A172 (cell line): ENCODE data around the gene MTTP. TPM values are rescaled to one million over a fixed set of nuclear protein-coding genes. Genes with fewer than 3 reads are reported as not detected.

Experiments used
- DNase-seq: peaks from one replicate; pipeline ENCODE4 v3.0.0-alpha.2; 2015; ENCODE audit warnings: low spot score
- total RNA-seq: library from RNA; depleted of rRNA; stranded (reverse); fragments of >200 nt; shearing (Covaris generic); gene quantifications from 2 replicates; pipeline ENCODE4 v1.2.3, GENCODE V29; 2014

Gene MTTP
- total RNA-seq, 1 experiment from 2014 or later, result not detected

DNA sequence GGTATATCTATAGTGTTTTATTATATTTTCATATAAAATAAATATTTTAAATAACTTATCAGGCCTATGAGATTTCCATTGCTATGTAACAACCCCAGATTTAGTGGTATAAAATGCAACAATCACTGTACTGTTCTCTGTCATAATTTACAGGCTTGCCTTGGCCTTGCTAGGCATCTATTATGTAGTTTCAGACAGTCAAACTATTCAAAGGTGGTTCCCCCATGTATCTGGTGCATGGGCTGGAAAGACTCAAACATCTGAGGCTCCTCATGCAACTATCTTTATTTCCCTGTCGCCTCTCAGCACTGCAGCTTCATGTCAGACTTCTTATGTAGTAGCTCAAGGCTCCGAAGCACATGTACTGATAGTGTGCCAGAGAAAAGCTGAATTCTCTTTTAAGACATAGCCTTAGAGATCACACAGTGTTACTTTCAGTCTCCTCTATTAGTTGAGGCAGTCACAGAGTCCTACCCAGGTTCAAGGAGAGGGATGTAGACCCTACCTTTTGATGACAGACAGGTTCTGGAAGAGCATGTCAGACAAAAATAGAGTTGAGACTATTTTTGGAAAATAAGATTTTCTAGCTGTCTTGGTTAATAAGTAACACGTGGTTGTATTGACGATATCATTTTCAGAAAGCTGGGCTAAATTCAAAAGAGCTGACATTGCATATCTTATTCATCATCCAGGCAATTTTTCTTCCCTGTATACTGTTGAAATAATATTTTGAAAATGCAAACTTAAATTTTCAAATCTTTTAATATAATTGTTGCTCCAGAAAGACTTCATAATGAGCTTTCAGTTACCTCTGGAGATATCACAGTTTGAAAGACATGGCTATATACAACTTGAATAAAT, 19.4 kb downstream of the MTTP start:
- no peak for DNase-seq

DNA sequence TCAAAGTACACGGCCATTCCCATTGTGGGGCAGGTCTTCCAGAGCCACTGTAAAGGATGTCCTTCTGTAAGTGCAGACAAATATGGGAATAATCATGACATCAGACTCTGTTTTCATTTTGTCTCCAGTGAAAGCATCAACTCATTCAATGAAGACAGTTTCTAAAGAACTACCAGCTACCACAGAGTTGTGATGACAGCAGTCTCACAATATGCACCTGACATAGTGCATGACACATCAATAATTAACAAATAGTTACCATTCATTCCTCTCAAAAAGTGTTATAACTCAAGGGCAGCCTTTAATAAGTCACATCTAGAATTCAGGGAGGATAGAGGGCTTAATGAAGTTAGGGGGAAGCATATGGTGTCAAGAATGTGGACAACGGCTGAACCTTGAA, 20.2 kb downstream of the MTTP start:
- no peak for DNase-seq

DNA sequence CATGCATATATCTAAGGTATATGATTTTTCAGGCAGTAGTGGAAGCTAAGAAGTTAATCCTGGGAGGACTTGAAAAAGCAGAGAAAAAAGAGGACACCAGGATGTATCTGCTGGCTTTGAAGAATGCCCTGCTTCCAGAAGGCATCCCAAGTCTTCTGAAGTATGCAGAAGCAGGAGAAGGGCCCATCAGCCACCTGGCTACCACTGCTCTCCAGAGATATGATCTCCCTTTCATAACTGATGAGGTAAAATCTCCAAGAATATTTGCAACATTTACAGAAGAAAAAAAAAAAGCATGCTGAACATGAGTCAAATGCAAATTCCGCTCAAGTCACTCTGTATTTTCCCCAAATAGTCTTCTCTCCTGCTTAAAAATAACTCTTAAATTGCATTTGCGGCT, 32.1 kb downstream of the MTTP start:
- DNase-seq, result no peak

DNA sequence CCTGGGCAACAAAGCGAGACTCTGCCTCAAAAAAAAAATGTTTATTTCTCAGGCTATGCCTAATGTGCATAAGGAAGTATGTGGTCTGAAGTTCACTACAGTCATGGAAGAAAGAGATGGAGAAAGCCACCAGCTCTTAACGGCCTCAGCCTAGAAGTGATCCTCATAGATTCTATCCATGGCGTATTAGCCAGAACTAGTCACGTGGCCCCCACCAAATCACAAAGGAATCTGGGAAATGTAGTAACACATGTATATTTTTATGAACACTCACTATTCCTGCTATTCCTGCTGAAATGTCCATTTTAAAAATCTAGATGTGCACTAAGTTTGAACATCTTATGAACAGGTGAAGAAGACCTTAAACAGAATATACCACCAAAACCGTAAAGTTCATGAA, 33.8 kb downstream of the MTTP start:
- no peak for DNase-seq

DNA sequence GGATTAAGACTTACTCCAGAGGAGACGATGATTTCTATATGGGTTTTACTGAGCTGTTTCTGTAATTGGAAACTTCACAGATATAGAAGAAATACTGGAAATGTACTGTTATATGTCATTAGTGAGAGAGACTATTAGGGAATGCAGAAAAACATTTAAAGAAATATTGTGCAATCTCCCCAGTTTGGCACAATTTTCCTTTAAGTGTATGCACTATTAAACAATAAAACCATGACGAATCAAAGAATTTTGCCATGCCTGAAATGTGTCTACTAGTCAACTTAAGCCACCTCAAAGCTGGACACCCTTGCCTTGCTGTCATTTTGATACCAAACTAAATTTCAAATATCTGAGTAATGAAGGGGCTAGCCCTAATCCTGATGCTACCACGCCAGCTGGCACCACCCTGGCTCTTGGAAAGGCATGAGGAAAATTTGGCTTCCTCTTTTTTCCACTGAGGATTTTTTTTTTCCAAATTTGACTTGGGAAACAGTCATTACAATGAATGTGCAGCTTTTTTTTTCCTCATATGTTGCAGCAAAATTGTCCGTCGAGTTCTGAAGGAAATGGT, 36.1 kb downstream of the MTTP start:
- DNase-seq, result no peak

DNA sequence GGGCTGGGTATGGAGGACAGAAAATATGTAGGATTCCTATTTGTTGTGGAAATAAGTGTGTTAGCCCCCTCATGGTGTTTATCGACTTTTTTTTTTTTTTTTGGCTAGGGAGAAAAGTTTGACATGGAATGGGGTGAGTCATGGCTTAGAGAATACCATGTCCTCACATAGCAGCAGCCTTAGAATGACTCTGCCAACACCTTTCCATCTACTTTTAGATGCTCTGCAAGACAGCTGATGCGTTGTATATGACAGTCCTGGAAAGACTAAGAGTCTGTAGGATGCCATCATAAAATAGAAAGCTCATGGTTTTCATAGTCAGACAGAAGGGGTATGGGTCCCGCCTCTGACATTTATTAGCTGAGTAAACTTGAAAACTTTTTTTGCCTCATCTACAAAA, 37.7 kb downstream of the MTTP start:
- DNase-seq, result no peak

DNA sequence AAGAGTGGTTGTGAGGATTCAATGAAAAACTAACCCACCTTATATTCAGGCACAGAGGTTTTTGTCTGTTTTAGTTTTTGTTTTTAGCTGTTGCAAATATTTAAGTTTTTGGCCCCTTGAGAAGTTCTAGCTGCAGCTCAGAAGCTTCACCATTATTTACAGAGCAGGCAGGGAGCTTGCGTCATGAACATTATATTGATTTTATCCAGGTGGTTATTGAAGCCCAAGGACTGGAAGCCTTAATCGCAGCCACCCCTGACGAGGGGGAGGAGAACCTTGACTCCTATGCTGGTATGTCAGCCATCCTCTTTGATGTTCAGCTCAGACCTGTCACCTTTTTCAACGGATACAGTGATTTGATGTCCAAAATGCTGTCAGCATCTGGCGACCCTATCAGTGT, 38.1 kb downstream of the MTTP start:
- no peak for DNase-seq

DNA sequence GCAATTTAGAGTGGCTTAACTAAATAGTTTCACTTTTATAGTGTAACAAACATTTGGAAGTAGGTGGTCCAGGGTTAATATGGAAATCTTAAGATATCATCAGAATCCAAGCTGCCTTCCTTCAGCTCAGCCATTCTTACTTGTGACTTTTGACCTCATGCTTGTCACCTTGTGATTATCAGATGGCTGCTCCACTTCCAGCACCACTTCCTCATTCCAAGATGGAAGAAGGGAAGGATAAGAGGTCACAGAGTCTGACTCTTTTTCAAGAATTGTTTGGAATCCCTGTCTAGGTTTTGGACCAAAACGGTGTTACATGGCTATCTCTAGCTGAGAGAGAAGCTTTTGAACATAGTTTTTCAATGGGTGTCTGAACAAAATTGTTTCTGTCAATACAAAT, 39.9 kb downstream of the MTTP start:
- DNase-seq, result no peak

DNA sequence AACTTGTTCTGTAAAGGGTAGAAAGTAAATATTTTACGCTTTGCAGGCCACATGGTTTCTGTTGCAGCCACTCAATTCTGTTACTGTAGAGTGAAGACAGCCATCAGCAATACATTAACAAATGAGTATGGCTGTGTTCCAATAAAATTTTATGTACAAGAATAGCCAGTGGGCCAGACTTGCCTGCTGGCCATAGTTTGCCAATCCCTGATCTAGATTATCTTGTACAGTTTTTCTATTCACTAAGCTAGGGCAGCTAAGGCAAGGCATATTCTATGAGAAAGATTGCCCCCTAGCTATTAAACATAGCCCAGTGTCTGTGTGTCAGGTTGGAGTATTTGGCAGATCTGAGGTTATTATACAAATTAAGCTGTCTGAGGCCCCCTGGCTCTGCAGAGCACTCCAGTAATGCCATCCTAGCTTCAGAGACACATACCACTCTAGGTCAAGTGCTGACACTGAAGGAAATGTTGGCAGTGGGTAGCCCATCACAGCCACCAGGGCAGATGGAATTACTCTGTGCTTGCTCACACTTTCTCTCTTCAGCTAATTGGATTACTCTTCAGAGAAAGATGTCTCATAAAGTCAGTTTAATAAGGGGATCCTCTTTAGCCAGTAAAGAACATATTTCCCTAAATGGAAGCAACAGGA, 40.7 kb downstream of the MTTP start:
- no peak for DNase-seq

DNA sequence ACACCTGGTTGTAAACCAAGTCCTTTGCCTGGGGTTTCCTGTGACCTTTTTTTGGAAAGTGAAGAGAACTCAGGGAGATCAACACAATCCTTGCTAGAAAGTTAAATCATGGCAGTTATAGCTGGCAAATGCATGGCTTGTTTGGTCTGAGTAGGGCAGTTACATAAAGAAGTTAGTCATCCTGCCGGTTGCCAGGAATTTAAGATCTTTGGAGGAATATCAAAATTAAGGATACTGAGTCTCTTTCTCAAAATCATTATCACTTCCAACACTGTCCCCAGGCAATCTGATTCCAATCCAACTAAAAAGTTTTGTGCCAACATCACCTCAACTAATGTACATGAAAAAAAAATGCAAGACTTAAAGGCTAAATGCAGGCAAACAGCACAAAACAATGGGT, 42.8 kb downstream of the MTTP start:
- no peak for DNase-seq

DNA sequence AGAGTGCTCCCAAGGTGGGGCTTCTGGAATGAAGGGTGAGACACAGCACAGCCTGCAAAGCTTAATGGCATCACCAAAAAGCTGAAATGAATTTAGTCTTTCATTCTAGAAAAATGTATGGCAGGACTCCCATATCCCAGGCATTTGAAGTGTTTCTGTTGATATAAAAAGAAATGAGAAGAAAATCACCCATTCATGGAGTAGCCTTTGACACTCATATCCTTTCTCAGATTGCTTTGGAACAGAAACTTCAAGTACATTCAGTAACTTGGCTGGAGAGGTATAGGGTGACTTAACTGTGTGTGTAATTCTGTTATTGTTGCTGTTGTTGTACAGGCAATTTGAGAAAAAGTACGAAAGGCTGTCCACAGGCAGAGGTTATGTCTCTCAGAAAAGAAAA, 47.7 kb downstream of the MTTP start:
- no peak for DNase-seq

DNA sequence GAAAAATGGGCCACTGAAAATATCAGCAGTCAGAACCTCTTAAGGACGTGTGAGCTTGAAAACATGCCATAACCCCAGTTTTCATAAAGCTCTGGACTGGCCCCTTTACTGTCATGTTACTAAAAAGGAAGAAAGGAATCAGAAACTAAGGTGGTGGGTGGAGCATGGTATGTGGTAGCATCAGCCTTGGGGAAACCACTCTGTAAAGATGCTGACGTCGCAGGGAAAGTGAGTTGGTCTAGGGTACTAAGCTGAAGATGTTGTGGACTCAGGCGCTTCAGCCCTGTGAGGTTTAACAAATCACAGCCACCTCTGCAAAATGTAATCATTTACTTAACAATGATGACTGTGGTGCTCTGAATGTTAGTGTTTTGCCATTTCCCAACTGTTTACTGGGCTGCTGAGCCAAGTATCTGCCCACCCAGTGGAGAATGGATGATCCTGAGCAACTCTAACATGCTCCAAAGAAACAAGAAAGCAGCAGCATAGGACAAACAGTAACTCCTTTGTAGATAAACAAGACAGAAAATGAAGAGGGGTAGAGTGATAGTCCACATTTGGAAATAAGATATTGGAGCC, 49.6 kb downstream of the MTTP start:
- no peak for DNase-seq

DNA sequence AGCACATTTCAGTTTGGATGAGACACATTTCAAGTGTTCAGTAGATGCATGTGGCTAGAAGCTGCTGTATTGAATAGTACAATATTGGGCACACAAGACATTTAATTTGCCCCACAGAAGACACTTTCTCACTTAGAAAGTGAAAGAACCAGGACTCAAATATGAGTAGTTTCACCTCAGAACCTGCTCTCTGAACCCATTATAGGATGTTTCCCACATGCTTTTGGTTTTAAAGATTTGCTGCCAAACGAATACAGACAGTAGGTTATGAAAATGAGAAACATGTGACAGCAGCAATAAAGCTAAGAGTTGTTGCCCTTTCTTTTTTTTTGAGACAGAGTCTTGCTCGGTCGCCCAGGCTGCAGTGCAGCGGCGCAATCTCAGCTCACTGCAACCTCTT, 50.7 kb downstream of the MTTP start:
- no peak for DNase-seq

DNA sequence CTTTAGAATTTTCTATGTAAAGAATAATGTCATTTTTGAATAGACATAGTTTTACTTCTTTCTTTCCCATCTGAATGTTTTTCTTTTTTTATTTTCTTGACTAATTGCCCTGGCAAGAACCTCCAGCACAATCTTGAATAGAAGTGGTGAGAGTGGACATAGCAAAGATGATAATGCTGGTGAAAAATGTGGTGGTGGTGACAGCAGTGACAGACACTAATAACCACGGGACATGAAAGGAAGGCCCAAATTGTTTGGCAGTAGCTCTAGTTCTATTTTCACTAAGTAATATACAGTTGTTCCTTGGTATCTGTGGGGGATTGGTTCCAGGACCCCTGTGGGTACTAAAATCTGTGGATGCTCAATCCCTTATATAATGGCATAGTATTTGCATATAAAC, 53.4 kb downstream of the MTTP start:
- no peak for DNase-seq

DNA sequence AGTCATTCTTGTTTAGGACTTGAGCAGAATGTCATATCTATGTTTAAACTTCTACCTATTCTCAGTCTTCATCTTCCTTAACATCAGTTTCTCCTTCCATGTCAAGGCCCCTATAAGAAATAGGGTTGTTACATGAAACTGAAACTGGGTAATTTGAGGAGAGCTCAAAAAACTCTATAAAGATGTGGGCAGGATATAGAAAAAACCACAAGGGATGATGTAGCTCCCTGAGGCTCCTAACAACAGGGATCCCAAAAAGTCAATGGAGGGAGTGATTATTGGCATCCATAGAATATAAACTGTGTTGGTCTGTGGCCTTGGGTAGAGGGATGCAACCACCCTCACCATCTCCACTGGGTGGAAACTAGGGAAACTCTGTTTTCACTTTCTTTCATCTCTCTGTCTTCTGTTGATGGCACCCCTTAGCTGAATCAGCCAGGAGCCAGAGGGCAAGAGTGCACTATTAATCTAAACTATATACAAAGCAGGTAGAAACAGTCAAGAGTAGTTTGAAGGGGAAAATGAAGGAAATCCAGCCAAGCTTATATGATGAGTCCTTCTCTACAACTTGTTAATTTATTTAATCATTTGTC, 55.4 kb downstream of the MTTP start:
- DNase-seq, result no peak

DNA sequence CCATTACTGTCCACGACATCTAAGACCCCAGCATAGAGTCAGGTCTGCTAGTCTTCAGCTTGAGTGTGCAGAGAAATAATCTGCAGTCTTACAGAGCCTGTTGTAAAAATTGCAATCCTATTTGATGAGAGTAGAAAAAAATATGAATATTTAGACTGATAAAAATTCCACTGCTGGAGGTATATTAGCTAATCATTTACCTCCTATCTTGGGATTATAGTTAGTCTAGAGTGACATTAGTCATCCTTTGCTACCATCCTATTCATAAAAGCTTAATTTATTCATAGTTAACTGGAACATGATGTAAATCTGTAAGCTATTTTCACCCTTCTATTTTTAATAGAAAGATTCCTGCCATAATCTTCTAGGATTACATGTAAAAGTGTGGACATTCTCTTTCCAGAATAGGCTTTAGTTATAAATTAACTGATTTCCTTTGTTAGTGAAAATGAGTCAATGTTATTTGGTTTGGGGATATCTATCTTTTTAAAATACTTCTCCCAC, 56.3 kb downstream of the MTTP start:
- no peak for DNase-seq

DNA sequence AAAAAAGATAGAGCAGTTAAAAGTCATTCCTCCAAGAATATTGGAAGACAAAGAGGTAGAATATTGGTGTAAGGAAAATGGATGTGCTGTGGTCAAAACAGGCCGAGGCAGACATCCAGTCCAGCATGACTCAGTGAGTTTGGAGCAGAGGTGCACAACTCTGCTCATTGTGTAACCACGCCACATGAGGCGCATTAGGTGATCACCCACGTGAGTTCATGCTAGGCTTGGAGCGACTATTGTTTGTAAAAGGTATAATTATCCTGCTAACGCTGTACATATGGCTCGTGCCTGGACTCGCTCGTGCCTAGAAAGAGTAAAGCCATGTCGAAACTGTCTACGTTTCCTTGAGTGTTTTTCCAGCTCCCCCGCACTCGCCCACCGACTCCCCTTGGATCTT, 59.1 kb downstream of the MTTP start:
- DNase-seq, result no peak

DNA sequence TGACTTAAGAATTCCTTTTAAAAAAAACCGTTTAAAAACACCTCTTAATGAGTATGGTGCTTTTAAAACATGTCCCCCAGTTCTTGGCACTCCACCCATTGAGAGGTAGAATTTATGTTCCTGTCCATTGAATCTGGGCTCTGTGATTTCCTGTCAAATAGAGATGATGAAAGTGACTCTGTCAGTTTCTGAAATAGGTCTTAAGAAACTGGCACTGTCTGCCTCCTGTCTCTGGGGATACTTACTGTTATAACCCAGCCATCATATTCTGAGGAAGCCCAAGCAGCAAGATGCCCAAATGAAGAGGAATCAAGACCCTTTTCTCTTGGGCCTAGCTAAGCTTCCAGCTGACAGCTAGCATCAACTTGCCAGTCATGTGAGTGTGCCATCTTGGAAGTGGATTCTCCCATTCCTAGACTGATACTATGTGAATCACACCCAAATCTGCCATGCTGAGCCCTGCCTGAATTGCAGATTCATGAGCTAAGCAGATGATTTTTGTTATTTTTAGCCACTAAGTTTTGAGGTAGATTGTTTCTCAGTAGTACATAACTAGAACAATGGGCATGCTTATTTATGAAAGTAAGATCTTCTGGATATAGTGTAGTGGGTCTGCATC, 60.2 kb downstream of the MTTP start:
- no peak for DNase-seq

DNA sequence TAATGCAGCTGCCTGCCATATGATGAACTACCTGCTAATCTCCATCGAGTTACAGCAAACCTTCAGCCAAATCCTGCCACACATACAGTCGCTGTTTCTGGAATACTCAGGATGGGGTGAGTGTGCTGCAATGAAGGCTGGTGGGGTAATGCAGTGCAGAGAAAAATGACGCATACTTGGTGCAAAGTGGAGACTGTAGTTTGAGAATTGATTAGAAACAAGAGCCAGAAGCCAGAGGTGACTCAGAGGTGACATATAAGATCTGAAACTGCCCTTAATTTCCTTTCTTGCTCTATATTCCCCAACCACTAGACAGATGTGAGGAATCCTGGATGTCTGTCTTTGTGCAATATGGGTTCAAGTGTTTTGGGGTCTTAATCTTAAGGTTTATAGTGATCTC, 61.0 kb downstream of the MTTP start:
- no peak for DNase-seq

DNA sequence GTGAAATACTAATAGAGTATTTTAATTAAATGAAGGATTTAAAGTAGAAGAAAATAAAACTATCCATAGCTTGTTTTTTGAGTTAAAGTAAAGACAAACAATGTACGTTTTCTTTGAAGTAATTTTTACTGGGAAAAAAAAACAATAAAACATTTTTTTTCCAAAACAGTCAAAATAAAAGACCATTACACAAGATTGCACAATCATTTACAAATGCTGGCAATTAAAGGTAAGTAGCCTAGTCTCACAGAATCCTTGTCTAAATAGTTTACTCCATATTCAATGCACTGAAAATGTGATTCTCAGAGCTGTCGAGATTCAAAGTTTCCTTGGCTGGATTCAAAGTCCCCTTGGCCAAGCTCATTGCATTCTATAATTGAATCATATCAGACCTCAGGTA, 61.8 kb downstream of the MTTP start:
- no peak for DNase-seq

DNA sequence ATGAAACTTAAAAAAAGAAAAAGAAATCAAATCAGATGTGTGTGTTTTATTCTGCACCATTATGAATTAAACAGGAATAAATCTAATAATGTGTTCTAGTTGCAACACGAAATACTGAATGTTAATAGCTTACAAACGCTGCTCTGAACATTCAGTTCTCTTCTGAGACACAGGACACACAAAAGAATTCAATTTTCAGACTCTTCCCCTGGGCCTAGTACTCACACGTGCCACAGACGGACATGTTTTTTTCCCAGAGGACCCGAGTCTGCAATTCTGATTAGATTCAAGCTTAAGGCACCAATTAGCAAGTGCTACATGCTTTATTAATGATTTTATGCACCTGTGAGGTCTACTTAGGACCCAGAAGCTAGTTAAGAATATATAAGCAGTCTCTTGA, 62.5 kb downstream of the MTTP start:
- no peak for DNase-seq

DNA sequence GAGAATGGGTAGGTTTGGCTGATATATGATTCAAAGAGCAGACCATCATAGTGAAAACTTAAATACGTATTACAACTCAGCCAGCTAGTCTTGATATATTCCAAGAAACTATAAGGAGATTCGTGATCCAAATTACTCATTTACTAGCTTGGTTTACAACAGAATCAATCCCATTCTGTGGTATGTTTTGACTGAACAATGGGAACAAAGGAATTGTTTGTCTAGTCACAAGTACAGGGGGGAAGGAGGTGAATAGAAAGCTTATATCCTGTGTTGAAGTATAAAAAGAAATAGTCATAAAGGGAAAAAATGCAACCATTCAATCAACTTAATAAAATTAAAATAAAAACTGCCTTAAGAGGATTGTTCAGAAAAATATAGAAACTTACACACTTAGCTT, 66.1 kb downstream of the MTTP start:
- DNase-seq, result no peak
